IPS-11a (cell line): ENCODE measurements around the gene TRANK1.
"Not testable (repeated sequence)": the region's sequence is repeated elsewhere in the genome, so short reads cannot be mapped to it uniquely, and the experiment has no call there.

Source experiments
- H3K4me3 ChIP-seq: one replicate; pipeline ENCODE4 v1.5.1; 2013; ENCODE audit warnings: low read depth, low read length, control low read depth

TRANK1 gene

DNA sequence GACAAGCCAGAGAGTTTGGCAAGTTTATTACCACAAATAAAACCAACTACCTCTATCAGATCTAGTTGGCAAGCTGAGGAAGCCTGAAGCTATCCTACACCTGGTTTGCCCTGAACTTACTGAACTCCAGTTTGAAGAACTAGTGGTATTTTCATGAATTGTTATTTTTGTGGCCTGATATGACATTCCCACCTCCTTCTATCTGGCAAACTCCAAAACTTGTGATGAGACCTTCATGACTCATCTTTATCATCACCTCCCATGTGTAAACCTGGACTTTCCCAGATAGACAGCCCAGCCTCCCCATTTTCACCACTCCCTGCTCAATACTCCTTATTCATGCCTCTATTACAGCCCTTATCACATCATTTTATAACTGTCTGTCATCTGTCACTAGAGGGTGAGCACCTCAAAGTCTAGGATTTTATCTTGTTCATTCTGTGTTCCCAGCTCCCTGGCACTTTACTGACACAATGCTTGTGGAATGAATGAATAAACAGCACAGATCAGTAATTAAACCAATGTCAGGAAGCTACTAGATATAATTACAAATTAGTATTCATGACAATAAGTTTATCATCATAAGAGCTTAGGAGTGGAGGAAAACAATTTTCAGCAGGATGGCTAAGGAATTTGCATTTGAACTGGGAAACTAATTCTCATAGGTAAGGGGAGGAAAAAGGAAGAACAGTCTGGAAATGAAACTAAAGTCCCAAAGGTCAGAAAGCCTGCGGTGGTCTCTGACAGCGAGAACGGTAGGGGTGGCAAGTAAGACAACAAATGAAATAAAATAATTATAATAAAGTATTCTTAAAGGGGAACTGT is 13.2 kb upstream of the TRANK1 start:
- no peak overlapping the region for H3K4me3 ChIP-seq

DNA sequence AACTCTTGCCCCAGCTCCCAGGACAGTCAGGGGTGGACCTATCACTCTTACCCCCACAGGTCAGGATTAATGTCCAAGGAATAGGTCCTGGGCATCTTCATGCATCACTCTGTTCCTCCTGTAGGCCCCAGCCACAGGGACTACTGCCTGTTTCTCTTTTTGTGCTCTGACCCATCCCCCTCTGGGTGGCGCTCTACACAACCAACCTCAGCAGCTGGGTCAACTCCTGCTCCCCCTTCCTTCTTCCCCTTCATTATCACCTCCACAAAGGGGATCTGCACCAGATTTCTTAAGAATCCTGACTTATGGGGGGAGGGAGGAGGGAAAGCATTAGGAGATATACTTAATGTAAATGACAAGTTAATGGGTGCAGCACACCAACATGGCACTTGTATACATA is 12.2 kb upstream of the TRANK1 start:
- no peak overlapping the region for H3K4me3 ChIP-seq

DNA sequence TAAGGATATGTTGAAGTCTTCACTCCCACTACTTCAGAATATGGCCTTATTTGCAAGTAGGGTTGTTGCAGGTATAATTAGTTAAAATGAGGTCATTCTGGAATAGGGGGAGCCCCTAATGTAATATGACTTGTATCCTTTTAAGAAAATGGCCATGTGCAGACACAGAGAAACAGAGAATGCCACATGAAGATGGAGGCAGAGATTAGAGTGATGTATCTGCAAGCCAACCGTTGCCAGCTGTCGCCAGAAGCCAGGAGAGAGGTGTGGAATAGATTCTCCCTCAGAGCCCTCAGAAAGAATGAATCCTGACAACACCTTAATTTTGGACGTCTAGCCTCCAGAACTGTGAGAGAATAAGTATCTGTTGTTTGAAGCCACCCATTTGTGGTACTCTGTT is 11.3 kb upstream of the TRANK1 start:
- no peak overlapping the region for H3K4me3 ChIP-seq

DNA sequence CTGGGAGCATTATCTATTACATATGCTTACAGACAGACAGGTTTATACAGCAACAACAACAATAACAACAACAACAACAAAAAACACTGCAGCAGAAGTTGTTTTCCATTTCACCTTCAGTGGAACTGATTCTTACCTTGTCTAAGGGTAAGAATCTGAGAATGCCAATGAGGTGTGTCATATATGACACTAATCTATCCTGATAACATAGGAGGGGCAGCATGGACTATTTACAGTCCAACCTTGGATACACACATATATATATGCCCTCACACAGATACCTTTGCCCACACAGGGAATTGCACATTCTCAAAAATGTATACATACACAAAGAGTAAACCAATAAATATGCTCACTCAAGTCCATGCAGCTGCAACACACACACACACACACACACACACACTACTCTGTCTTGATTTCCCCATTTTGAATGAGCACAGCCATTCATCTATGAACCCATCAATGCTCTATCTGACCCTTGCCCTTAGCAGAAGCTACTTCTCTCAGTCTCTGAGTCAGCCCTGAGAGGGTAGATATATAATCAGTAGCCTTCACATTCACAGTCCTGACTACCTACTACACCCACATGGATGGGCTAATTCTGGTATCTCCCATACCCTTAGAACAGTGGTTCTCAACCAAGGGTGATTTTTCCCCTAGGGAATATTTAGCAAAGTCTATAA is 9.7 kb upstream of the TRANK1 start:
- H3K4me3 ChIP-seq: no peak overlapping the region

DNA sequence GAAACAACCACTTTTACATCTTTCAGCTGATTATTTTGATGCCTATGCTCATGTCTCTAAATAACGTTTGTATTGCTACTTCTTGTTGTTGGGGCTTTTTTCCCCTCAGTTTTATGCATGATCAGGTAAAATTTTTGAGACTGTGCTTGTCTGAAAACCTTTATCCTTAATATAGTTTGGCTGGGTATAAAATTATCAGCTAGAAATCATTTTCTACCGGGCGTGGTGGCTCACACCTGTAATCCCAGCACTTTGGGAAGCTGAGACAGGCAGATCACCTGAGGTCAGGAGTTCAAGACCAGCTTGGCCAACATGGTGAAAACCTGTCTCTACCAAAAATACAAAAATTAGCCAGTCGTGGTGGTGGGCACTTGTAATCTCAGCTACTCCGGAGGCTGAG is 3.0 kb upstream of the TRANK1 start:
- H3K4me3 ChIP-seq: not testable (repeated sequence)

DNA sequence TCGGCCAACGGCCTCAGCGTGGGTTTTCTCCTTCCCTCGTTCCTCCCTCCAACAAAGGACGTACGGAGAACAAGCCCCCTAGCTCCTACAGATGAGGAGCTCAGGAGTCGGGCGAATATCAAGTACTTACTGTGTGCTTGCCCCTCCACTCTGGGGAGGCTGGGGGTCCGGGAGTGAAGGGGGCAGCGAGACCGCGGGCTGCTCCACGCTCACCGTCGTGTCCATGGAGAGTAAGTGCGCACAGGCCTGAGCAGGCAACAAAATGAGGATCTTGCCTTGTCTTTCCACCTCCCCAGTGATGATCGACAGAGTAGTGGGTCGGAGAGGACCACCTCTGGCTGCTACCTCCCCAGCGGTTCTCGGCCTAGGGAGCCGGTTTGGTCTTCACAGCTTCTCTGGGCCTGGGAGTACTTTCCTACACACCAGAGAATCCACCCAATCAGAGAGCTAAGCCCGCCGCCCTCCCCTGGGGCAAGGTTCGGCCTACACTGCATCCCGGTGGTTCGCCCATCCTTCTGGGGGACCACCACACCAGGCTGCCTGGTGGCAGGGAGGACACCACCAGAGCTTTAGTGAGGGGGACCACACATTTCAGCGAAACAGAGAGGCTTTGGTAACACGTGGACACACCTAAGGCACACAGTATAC is 603 bp upstream of the TRANK1 start:
- H3K4me3 ChIP-seq: peak overlapping the region; percentile 54

DNA sequence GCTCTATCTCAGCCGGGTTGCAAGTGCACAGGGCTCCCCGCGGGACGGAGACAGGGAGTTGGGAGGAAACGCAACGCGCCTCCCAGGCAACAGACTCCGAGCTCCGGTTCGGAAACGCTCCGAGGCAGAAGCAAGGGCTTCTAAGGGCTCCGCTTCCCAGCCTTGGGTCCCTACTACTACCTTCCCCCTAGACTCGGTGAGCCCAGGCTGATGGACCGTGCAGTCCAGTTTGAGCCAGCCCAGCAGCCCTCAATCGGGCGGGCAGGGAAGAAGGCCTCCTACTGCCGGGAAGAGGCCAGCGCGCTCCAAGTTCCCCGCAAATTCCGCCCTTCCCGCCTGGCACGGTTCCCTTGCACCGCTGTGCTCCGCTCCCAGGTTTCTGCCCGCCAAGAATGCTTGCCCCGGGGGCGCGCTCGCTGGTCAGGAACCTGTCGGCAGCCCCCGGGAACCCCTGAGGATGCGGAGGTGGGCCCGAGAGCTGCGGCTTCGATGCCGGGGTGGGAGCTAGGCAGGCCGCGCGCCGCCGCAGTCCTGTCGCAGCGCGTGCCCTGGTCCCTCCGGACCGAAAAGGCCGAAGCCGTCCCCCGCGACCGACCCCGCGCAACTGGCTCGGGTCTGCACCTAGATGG is 728 bp downstream of the TRANK1 start:
- H3K4me3 ChIP-seq: peak overlapping the region; percentile 54

DNA sequence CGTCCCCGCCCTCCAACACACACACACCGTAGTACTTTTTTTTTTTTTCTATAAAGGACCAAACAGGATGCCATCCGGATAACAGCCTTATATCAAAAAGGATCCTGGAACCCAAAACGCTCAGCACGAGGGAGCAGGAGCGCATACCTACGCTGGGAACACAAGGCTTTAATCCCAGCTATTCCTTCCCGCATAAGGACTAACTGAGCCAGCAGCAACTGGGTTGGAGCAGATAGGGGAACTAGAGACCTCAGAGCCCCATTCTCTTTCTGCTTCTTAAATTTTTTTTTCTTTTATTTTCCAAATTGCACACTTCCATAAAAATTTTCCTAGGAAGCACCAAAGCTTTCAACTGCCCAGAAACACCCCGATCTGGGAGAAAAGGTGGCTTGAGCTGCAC is 1.3 kb downstream of the TRANK1 start:
- peak overlapping the region; percentile 54 for H3K4me3 ChIP-seq

DNA sequence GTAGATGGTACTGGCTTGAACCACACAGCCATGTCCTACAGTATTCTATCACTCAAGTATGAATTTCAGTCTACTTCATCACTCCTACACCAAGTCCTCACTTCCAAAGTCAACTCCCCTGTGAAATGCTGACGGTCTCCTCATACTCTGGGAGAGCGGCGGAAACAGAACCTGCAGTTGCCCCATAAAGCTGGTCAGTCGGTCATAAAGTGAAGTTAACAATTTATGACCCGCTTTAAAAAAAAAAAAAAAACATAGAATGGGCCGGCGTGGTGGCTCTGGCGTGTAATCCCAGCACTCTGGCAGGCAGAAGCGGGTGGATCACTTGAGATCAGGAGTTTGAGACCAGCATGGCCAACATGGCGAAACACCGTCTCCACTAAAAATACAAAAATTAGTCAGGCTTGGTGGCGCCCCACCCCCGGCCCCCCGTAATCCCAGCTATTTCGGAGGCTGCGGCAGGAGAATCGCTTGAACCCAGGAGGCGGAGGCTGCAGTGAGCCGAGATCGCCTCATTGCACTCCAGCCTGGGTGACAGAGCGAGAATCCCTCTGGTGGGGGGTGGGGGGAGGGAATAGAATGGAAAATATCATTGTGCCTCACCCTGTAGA is 2.1 kb downstream of the TRANK1 start:
- H3K4me3 ChIP-seq: no peak overlapping the region

DNA sequence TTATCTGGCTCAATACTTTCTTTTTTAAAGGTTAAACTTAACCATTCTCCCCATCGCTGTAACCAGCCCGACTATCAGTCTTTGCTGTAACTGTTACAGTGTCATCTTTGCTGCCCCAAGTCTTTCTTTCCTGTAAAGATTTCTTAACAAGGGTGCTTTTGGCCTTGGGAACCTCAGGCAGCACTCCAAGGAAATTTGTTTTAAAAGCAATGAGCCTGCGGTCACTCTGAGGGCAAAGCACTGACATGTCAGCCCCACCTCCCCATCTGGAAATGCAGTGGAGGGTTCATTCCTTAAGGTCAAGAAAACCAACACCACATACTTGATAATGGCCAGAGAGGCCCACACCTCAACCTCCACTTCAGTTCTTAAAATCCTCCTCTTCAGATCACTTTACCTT is 3.2 kb downstream of the TRANK1 start:
- H3K4me3 ChIP-seq: no peak overlapping the region

DNA sequence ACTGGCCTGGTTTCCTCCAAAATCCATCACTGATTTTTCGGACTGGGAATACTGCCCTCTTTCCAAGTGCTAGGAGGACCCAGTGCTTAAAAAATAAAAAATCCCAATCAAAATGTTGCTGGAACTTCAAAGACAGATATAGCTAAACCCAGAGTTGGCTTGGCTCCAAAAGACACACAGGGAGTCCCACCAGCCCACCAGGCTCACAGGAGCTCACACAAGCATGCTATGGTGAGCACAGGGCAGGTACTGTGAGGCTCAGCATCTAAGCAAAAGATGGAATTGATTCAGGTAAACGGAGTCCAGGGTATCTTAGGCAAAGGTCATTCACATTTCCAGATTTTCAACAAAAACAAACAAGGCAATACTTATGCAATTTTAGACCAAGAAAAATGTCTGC is 3.7 kb downstream of the TRANK1 start:
- no peak overlapping the region for H3K4me3 ChIP-seq

DNA sequence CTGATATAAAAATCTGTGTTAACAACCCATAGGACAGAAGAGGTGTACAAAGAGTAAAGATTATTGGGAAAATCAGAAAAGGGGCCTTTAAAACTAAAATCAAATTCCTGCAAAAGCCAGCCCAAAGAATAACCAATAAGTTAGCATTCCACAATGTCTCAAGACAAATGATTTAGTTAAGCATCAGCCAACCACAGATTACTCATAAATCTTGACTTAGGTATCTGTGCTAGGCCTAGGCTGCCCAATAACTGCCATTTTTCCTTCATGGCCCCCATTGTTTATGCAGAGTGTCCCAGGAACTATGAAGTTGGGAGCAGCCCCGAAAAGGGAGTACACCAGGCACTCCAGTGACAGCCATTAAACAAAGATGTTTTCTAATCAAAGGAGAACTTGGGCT is 7.4 kb downstream of the TRANK1 start:
- H3K4me3 ChIP-seq: no peak overlapping the region

DNA sequence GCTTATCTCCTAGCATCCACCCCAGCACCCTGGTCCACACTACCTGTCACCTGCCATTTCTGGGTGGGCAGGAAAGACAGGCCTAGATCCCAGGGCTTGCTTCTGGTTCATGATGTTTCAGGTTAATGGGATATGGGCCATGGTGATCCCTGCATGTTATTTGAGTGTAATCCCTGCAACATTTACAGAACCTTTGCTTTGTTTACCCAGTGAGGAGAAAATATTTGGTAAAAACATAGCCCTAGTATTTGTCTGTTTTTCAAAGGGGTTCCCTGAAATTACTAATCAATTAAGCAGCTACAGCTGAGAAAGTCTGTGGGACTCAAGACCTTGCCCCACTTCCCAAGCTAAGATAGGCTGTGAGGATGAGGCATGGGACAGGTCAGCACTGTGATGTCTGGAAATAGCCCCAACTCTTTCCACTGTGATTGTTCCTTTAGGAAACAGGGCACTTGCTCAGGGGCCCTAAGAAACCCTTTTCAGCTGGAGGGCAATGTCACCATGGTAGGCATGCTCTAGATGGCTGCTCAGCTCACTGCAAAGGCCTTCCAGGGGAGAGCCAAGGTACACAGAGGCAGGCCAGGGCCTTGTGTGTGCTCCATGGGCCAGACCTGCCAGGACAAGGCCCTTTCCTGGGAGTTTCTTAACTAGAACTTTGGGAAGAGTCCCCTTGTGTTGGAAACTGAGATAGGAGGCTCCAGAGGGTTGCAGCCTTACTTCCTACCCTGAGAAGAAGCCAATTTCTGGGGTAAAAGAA is 11.1 kb downstream of the TRANK1 start:
- H3K4me3 ChIP-seq: no peak overlapping the region

DNA sequence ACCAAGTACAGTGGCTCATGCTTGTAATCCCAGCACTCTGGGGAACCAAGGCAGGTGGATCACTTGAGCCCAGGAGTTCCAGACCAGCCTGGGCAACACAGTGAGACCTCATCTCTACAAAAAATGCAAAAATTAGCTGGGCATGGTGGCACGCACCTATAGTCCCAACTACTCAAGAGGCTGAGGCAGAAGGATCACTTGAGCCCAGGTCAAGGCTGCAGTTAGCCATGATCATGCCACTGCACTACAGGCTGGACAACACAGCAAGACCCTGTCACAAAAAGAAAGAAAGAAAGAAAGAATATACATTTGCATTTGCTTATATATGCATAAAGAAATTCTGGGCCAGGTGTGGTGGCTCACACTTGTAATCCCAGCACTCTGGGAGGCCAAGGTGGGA is 13.4 kb downstream of the TRANK1 start:
- H3K4me3 ChIP-seq: not testable (repeated sequence)

DNA sequence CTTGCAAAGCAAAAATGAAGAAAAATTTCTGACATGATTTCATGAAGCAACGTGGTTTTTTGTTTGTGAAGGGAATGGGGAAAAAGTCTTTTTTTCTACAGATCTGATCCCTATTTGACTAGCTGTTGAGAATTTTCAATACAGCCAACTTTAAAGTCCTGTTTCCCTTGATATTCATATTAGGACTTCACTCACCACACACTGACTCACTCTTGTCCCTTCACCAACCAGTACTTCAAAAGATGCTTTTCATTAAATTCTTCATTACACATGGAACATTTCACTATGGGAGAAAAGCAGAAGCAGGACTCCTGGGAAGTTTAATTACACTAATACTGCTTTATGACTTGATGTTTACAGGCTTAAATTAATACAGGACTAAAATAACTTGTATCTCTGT is 16.6 kb downstream of the TRANK1 start:
- H3K4me3 ChIP-seq: no peak overlapping the region

DNA sequence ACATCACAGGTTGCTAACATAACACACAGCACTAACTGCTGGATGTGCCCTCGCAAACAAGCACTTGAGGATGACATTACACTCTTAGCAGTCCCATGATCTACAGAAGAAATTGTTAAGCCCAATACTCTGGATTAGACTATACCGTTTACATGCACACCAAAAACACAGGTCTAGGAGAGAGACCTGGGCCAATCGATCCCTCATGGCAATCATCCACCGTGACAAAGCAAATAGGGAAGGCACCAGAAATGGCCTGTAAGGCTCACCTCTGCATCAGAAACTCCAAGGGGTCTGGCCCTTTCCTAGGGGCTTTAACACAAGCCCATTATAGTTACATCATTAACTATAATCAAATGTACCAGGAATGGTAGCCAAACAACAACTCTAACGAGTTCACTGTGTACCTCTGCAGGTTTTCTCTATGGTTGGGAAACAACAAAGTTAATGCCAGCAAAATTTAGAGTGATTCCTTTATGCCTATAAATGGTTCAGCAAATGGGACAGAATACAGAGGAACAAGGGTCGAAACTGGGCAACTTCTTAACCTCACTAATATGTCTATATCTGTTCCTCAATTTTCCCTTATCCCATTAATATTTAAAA is 18.5 kb downstream of the TRANK1 start:
- H3K4me3 ChIP-seq: no peak overlapping the region

DNA sequence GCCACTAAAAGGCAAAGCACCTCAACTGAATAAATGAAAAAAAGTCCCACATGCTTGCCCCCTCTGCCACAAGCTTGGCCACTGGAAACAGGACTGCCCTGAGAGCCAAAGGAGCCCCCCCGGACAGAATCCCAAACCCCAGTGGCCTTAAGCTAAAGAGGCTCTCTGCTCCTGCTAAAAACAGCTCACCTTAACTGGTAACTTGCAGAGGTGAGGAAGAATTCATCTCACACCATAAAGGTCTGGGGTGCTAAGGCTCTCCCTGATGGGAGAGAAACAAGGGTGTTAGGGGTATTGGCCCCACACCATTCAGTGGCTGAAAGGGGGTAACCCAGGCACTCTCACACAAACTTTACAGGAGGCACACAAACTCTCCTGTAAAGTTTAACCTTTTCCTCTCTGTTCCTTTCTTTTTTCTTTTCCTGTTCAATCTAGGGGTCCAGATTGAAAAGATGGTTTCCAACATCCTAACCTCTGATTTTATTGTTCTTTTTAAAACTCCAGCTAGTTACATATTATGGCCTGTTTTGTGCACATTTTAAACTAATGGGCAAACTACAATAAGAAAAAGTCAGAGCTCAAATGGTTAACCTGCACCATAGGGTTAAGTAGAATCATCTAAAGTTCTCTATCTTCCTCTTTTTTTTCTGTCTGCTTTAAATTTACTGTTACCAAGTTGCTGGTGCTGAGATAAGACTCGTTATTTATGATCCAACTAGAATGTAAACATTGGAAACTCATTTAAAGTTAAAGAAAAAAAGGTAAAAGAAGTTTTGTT is 19.9 kb downstream of the TRANK1 start:
- H3K4me3 ChIP-seq: no peak overlapping the region

DNA sequence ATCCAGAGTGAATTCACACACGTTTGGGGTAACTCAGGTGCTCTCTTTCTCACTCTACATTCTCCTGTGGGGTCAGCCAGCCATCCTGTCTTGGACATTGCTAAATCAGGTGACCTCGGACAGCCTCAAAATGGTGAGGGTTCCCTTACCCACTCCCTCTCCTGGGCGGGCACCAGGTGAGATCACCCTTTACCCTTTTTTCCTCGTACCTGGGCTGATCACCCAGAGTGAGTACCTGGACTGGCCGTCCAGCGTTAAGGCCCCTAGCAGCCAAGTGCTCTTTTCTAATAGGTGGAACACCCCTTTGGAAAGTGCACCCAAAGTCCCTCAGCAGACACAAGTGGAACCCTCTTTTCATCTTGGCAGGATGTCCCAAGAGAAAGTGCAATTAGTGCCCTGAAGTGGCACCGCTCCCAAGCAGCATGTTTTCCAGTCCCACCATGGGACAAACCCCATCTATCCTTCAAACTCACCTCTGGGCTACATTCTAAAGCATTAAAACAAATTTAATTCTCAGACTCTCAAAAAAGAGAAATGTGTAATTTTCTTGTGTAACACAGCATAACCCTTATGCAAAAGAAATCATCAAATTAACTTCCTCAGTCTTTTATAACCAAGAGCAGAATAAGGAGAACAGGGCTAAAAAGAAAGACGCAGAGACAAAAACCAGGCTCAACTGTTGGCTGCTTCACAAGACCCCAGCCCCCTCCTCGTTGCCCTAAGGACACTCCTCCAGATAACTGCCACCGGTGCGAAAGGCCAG is 20.7 kb downstream of the TRANK1 start:
- H3K4me3 ChIP-seq: no peak overlapping the region

DNA sequence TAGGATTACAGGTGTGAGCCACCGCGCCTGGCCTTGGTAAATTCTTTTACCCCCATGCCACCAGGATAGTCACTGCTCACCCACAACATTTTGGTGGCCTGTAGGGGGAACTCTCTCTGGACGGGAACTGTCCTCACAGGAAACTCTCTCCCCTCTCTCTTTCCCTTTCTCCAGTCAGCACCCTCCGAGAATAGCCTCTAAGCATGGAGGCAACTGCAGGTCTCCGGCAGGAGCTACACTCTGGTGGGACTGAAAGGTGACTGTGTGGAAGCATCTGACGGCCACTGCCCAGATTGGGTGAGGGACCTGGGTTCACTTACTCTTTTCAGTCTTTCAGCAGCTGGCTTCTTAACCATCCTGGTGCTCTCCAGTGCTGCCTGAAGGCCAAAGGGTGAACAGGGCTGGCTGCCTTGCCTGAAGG is 21.3 kb downstream of the TRANK1 start:
- no peak overlapping the region for H3K4me3 ChIP-seq
